ENCODE data around the gene PIEZO1.

DNA sequence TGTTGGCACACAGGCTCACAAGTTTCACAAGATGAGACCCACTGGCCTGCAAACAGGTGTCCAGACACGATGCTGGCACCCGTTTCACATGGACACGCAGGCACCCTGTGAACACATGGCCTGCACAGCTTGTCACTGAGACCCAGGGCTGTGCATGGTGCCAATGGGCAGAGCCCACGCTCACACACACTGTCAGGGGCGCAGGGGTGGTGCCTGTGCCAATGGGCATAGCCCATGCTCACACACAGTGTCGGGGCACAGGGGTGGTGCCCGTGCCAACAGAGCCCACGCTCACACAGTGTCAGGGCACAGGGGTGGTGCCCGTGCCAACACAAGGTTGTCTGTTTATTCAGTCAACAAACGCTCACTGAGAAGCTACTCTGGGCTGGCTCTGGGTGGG, 49.4 kb downstream of the PIEZO1 start:
- TF ChIP-seq, protein P1, sequence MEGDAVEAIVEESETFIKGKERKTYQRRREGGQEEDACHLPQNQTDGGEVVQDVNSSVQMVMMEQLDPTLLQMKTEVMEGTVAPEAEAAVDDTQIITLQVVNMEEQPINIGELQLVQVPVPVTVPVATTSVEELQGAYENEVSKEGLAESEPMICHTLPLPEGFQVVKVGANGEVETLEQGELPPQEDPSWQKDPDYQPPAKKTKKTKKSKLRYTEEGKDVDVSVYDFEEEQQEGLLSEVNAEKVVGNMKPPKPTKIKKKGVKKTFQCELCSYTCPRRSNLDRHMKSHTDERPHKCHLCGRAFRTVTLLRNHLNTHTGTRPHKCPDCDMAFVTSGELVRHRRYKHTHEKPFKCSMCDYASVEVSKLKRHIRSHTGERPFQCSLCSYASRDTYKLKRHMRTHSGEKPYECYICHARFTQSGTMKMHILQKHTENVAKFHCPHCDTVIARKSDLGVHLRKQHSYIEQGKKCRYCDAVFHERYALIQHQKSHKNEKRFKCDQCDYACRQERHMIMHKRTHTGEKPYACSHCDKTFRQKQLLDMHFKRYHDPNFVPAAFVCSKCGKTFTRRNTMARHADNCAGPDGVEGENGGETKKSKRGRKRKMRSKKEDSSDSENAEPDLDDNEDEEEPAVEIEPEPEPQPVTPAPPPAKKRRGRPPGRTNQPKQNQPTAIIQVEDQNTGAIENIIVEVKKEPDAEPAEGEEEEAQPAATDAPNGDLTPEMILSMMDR (IDR thresholded peaks at IDR 0.05) = no peak
- TF ChIP-seq POLR2A (IDR thresholded peaks at IDR 0.05) = no peak

Measured in lower leg skin (tissue), 3 donors.